ENCODE measurements around the gene ZNF74. TPM values are rescaled to one million over a fixed set of nuclear protein-coding genes. Genes with fewer than 3 reads are reported as not detected.

Gene ZNF74
- total and polyA plus RNA-seq, 3 donors from 2014 or later: 4.1 to 11.8 (median 6.5) TPM

DNA sequence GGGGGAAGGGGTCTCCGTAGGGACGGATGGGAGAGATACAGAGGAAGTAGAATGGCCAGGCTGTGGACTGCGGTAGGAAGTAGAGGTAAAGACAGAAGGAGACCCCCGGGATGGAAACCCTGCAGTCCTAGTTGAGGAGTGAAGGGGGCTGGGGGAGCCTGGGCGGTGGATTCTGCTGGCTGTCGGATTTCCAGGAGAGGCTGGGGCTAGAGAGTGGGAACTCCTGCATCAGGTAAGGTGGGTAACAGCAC is 44.4 kb downstream of the ZNF74 start:
- intact Hi-C loops (cut with DNase I; ENCODE audit: low total_unique reads): no loop called here
- H3K36me3 ChIP-seq (ENCODE audit: low read depth, missing control alignments): no peaks in the 10 kb centered on the region
- peak overlapping the region; percentile 89 to 90 for H3K27ac ChIP-seq
- DNase-seq: no peak
- peaks cover 11% of the 10 kb centered on the region for H3K4me1 ChIP-seq
- H3K4me3 ChIP-seq: peak overlapping the region; percentile 63 to 77
- H3K9me3 ChIP-seq: no peaks in the 10 kb centered on the region
- WGBS, 2 donors: 10 to 13% methylated on average over 6 of the region's 6 CpGs
- no peak for TF ChIP-seq POLR2A (IDR thresholded peaks at IDR 0.05)
- no peak for TF ChIP-seq CTCF (IDR thresholded peaks at IDR 0.05)
- no peaks in the 10 kb centered on the region for H3K27me3 ChIP-seq

DNA sequence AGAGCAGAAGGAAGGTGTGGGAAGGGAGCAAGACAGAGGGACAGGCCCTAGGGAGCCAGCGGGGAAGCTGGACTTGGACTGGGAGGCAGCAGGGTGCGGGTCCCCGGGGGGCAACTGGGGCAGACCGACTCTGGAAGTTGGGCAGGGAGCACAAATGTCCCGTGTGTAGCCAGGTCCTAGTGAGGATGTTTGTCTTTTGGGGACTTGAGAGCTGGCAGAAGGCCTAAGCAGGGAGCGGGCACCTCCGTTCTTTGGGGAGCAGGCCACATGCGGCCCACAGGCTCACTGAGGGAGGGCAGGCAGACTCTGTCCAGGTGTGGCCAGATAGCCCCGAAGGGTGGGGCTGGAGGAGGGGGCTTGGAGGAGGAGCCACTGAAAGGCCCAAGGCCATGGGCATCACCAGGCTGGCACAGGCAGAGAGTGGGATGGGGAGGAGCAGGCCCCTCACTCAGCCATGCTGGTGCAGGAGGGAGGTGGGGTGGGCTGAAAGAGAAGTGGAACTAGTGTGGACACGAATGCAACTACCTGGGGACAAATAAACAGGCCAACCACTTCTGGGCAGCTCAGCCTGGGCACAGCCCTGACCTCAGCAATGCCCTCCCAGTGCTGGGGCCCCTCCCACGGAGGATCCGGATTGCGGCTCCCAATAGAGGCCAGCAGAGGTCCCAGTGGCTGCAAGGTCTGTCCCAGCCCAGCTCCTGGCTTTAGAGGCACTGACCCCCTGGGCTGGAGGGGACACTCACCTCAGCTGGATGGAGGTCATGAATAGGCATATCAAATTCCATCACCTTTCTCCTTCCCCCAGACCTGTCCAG is 44.9 kb downstream of the ZNF74 start:
- TF ChIP-seq POLR2A (IDR thresholded peaks at IDR 0.05) (no peak), CTCF (IDR thresholded peaks at IDR 0.05) (no peak)
- Histone ChIP-seq H3K36me3 (ENCODE audit: low read depth, missing control alignments) (no peaks in the 10 kb centered on the region), H3K4me1 (peaks cover 11% of the 10 kb centered on the region), H3K27me3 (no peaks in the 10 kb centered on the region), H3K4me3 (peak overlapping the region; percentile 63 to 77), H3K27ac (peak overlapping the region; percentile 89 to 90), H3K9me3 (no peaks in the 10 kb centered on the region)
- intact Hi-C loops (cut with DNase I; ENCODE audit: low total_unique reads): no loop called here
- 37 to 61% methylated on average over 11 to 13 of the region's 13 CpGs for WGBS, 2 donors
- DNase-seq: no peak

GRCh38 chr22:20439556-20439927 is 45.6 kb downstream of the ZNF74 start:
- H3K4me3 ChIP-seq: no peak overlapping the region
- no peak for DNase-seq
- 90 to 91% methylated on average over 4 of the region's 4 CpGs for whole genome bisulfite sequencing, 2 donors
- no peak for TF ChIP-seq POLR2A (IDR thresholded peaks at IDR 0.05)
- peaks cover 11% of the 10 kb centered on the region for H3K4me1 ChIP-seq
- no peak overlapping the region for H3K27ac ChIP-seq
- H3K9me3 ChIP-seq: no peaks in the 10 kb centered on the region
- H3K27me3 ChIP-seq: no peaks in the 10 kb centered on the region
- no peaks in the 10 kb centered on the region for H3K36me3 ChIP-seq (ENCODE audit: low read depth, missing control alignments)
- intact Hi-C loops (cut with DNase I; ENCODE audit: low total_unique reads): no loop called here

DNA sequence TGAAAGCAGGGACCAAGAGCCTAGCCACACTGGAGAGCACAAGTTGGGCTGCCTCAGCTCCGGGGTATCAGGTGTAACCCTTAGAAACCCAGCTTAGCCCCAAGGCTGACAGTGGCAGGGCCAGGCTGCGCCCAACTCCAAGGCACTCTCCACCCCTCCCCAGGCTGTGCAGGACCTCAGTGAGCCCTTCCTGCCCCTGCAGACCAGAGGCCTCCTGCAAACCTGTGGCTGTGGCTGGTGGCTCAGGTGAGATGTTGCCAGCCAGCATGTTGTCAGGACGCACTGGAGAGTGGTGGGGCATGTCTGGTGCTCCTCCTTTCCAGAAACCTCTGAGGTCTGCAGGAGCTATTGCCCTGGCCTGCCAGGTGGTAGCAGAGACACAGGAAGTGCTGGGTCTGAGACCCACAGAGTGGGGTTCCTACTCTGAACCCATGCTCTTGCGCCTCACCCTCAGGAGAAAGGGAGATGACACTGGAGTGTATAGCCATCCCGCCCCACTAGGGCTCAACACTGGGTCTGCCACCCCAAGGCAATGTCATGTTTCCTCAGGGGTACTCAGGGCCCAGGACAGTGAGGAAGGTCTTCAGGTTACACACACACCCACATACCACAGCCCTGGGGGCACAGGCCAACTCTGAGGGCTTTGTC is 46.1 kb downstream of the ZNF74 start:
- WGBS, 2 donors: 90 to 100% methylated on average over 2 to 5 of the region's 5 CpGs
- Histone ChIP-seq H3K4me1 (peaks cover 11% of the 10 kb centered on the region), H3K27ac (no peak overlapping the region), H3K27me3 (no peaks in the 10 kb centered on the region), H3K36me3 (ENCODE audit: low read depth, missing control alignments) (no peaks in the 10 kb centered on the region), H3K9me3 (no peaks in the 10 kb centered on the region), H3K4me3 (no peak overlapping the region)
- intact Hi-C loops (cut with DNase I; ENCODE audit: low total_unique reads): no loop called here
- TF ChIP-seq CTCF (IDR thresholded peaks at IDR 0.05): no peak
- TF ChIP-seq POLR2A (IDR thresholded peaks at IDR 0.05): no peak
- DNase-seq: no peak

GRCh38 chr22:20440637-20441591 is 47.0 kb downstream of the ZNF74 start:
- no peak overlapping the region for H3K4me3 ChIP-seq
- no peak for DNase-seq
- no peak overlapping the region for H3K27ac ChIP-seq
- TF ChIP-seq POLR2A (IDR thresholded peaks at IDR 0.05): no peak
- TF ChIP-seq CTCF (IDR thresholded peaks at IDR 0.05): no peak
- H3K36me3 ChIP-seq (ENCODE audit: low read depth, missing control alignments): no peaks in the 10 kb centered on the region
- 65 to 81% methylated on average over 6 to 13 of the region's 13 CpGs for WGBS, 2 donors
- H3K27me3 ChIP-seq: no peaks in the 10 kb centered on the region
- peaks cover 5% of the 10 kb centered on the region for H3K4me1 ChIP-seq
- no peaks in the 10 kb centered on the region for H3K9me3 ChIP-seq
- intact Hi-C loops (cut with DNase I; ENCODE audit: low total_unique reads): no loop called here
